Liver (tissue), 9 donors: ENCODE measurements around the gene SRSF5. TPM values are rescaled to one million over a fixed set of nuclear protein-coding genes. Genes with fewer than 3 reads are reported as not detected.
A peak's percentile ranks its signal among the peaks of the same experiment; 100 is the strongest.
"Not testable (repeated sequence)": the region's sequence is repeated elsewhere in the genome, so short reads cannot be mapped to it uniquely, and the experiment has no call there.

Experiments used
- DNase-seq: peaks from one replicate; pipeline ENCODE4 v3.0.0-alpha.2; 2017; ENCODE audit warnings: low spot score
- H3K27ac ChIP-seq, 2 donors: one replicate each; pipeline ENCODE4 v1.7.0; 2013; ENCODE audit warnings: inconsistent platforms in 2 of 2, low read length in 2 of 2, control low read depth in 1 of 2, low read depth in 1 of 2, mild to moderate bottlenecking in 1 of 2
- H3K27me3 ChIP-seq, 4 donors: one replicate each; pipeline versions ENCODE4 v1.6.1 to v1.7.0; 2013; ENCODE audit warnings: low read length in 3 of 4, inconsistent platforms in 1 of 4, mild to moderate bottlenecking in 1 of 4, moderate library complexity in 1 of 4; ENCODE audit not compliant: control insufficient read depth in 4 of 4, insufficient read depth in 4 of 4
- H3K36me3 ChIP-seq, 4 donors: one replicate each; pipeline versions ENCODE4 v1.6.1 to v1.7.0; 2013; ENCODE audit warnings: low read length in 3 of 4, mild to moderate bottlenecking in 3 of 4, low read depth in 1 of 4, moderate library complexity in 1 of 4; ENCODE audit not compliant: control insufficient read depth in 4 of 4, insufficient read depth in 3 of 4
- H3K4me1 ChIP-seq, 4 donors: one replicate each; pipeline versions ENCODE4 v1.6.1 to v1.7.0; 2013; ENCODE audit warnings: low read length in 3 of 4, mild to moderate bottlenecking in 3 of 4, moderate library complexity in 1 of 4; ENCODE audit not compliant: control insufficient read depth in 4 of 4, insufficient read depth in 4 of 4
- H3K4me3 ChIP-seq, 3 donors: one replicate each; pipeline versions ENCODE4 v1.6.1 to v1.7.0; 2013; ENCODE audit warnings: low read length in 3 of 3, control low read depth in 1 of 3, low read depth in 1 of 3, mild to moderate bottlenecking in 1 of 3
- H3K9ac ChIP-seq, 2 donors: one replicate each; pipeline ENCODE4 v1.7.0; 2013; ENCODE audit warnings: low read length in 2 of 2, mild to moderate bottlenecking in 2 of 2, moderate library complexity in 2 of 2, control low read depth in 1 of 2, low read depth in 1 of 2
- H3K9me3 ChIP-seq, 4 donors: one replicate each; pipeline versions ENCODE4 v1.6.1 to v1.7.0; 2013; ENCODE audit warnings: low read length in 3 of 4; ENCODE audit not compliant: control insufficient read depth in 4 of 4
- ATF3 ChIP-seq: IDR thresholded peaks from 2 replicates; pipeline ENCODE4 v1.6.1; 2016; ENCODE audit warnings: antibody characterized with exemption
- CTCF ChIP-seq: fragments of 150-350 bp; IDR thresholded peaks from 2 replicates; pipeline ENCODE4 v1.5.1; 2017; ENCODE audit warnings: improper control_type of control experiment, low read depth, low read length; ENCODE audit not compliant: missing input control
- EGR1 ChIP-seq, 2 donors: IDR thresholded peaks; 2 replicates each; pipeline ENCODE4 v1.6.1; 2016 to 2018; ENCODE audit warnings: antibody characterized with exemption in 2 of 2, low read depth in 2 of 2
- FOXA1 ChIP-seq: IDR thresholded peaks from 2 replicates; pipeline ENCODE4 v1.6.1; 2016; ENCODE audit warnings: antibody characterized with exemption
- FOXA2 ChIP-seq: IDR thresholded peaks from 2 replicates; pipeline ENCODE4 v1.6.1; 2016; ENCODE audit warnings: antibody characterized with exemption
- GABPA ChIP-seq, 2 donors: IDR thresholded peaks in 1 of 2; conservative IDR thresholded peaks in 1 of 2; 2 replicates each; pipeline ENCODE4 v1.6.1; 2016; ENCODE audit warnings: antibody characterized with exemption in 2 of 2, mild to moderate bottlenecking in 1 of 2, moderate library complexity in 1 of 2
- HNF4A ChIP-seq, 2 donors: conservative IDR thresholded peaks; 2 replicates each; pipeline ENCODE4 v1.6.1; 2016; ENCODE audit warnings: antibody characterized with exemption in 2 of 2, mild to moderate bottlenecking in 2 of 2
- HNF4G ChIP-seq: IDR thresholded peaks from 2 replicates; pipeline ENCODE4 v1.6.1; 2016; ENCODE audit warnings: antibody characterized with exemption
- JUND ChIP-seq, 2 donors: IDR thresholded peaks; 2 replicates each; pipeline ENCODE4 v1.6.1; 2016; ENCODE audit warnings: antibody characterized with exemption in 2 of 2
- MAX ChIP-seq: IDR thresholded peaks from 2 replicates; pipeline ENCODE4 v1.6.1; 2016; ENCODE audit warnings: antibody characterized with exemption
- NR2F2 ChIP-seq: IDR thresholded peaks from 2 replicates; pipeline ENCODE4 v1.6.1; 2016; ENCODE audit warnings: antibody characterized with exemption
- RAD21 ChIP-seq, 2 donors: IDR thresholded peaks; 2 replicates each; pipeline ENCODE4 v1.6.1; 2016; ENCODE audit warnings: antibody characterized with exemption in 2 of 2, mild to moderate bottlenecking in 2 of 2
- REST ChIP-seq: IDR thresholded peaks from 2 replicates; pipeline ENCODE4 v1.6.1; 2016; ENCODE audit warnings: antibody characterized with exemption, mild to moderate bottlenecking
- RXRA ChIP-seq, 2 donors: IDR thresholded peaks; 2 replicates each; pipeline ENCODE4 v1.6.1; 2017 to 2018; ENCODE audit warnings: antibody characterized with exemption in 2 of 2, mild to moderate bottlenecking in 1 of 2
- SP1 ChIP-seq: IDR thresholded peaks from 2 replicates; pipeline ENCODE4 v1.6.1; 2018; ENCODE audit warnings: antibody characterized with exemption, mild to moderate bottlenecking
- TAF1 ChIP-seq: conservative IDR thresholded peaks from 2 replicates; pipeline ENCODE4 v1.6.1; 2016; ENCODE audit warnings: antibody characterized with exemption, mild to moderate bottlenecking
- YY1 ChIP-seq: IDR thresholded peaks from 2 replicates; pipeline ENCODE4 v1.6.1; 2016; ENCODE audit warnings: antibody characterized with exemption, mild to moderate bottlenecking
- ZBTB33 ChIP-seq: IDR thresholded peaks from 2 replicates; pipeline ENCODE4 v1.6.1; 2016; ENCODE audit warnings: antibody characterized with exemption
- WGBS: extraction: QIAGEN DNeasy Blood & Tissue Kit; methylation state at CpG from one replicate; pipeline ENCODE4 v1.1.7; 2013; 5-methylcytosine and 5-hydroxymethylcytosine counted together
- polyA plus RNA-seq, 2 donors: library from polyadenylated mRNA; stranded (reverse) in 1 of 2; unstranded in 1 of 2; fragments of 200-250 nt in 1 of 2; fragments of >200 nt in 1 of 2; fragmentation: Nextera tagmentation in 1 of 2; extraction: Ambion mirVana in 1 of 2; gene quantifications; one replicate each; pipeline versions ENCODE4 v1.2.1 to v1.2.3, GENCODE V29; 2013 to 2015
- total RNA-seq, 2 donors: library from RNA; depleted of rRNA; stranded (reverse); fragments of >200 nt; gene quantifications; one replicate each; pipeline ENCODE4 v1.2.3, GENCODE V29; 2014
- donor health status: healthy.
- donor health status: healthy.
- donor health status: healthy.
- donor health status: healthy.
- donor health status: healthy.

The SRSF5 gene
- total RNA-seq = 100 to 1,000 TPM in 1 of 2 donors, 10 to 100 TPM in 1; 74.4 to 254 TPM
- 100 to 1,000 TPM in 1 of 2 donors, 10 to 100 TPM in 1; 89.7 to 205 TPM for polyA plus RNA-seq

- H3K27me3 ChIP-seq = no peaks in the 10 kb centered on the region
- peak; percentile 78 for TF ChIP-seq HNF4G
- no peak for TF ChIP-seq FOXA2
- peak; percentile 93 for TF ChIP-seq YY1
- peak; percentile 93 to 96 for TF ChIP-seq GABPA (IDR thresholded peaks at IDR 0.05 in 1 of 2, conservative IDR thresholded peaks at IDR 0.05 in 1 of 2)
- peak; percentile 52 to 67 for TF ChIP-seq JUND (IDR thresholded peaks at IDR 0.05)
- peak; percentile 74 for TF ChIP-seq NR2F2
- TF ChIP-seq REST = peak; percentile 85
- TF ChIP-seq SP1 = peak; percentile 92
- TF ChIP-seq CTCF = no peak
- peak; percentile 79 for TF ChIP-seq MAX
- peak; percentile 87 to 90 for TF ChIP-seq HNF4A (conservative IDR thresholded peaks at IDR 0.05)
- TF ChIP-seq EGR1 (IDR thresholded peaks at IDR 0.05; ENCODE audit: low read depth in 2 of 2) = peak in 1 of 2 donors; percentile 72
- TF ChIP-seq TAF1 = peak; percentile 98
- TF ChIP-seq FOXA1 = no peak
- peak; percentile 75 for TF ChIP-seq ATF3
- peak; percentile 68 to 83 for TF ChIP-seq RXRA (IDR thresholded peaks at IDR 0.05)
- no peak for TF ChIP-seq RAD21 (IDR thresholded peaks at IDR 0.05)
- TF ChIP-seq ZBTB33 = peak; percentile 97
- under 1% methylated on average over 31 of the region's 31 CpGs for WGBS
- H3K36me3 ChIP-seq = peaks cover 9 to 37% (median 35%) of the 10 kb centered on the region in 4 donors
- peak; percentile 97 for DNase-seq
- peaks cover 6 to 35% (median 24%) of the 10 kb centered on the region in 4 donors for H3K4me1 ChIP-seq
- peak within 1 kb of the TSS; percentile 97 to 100 for H3K27ac ChIP-seq
- H3K9me3 ChIP-seq = no peaks in the 10 kb centered on the region
- peak within 1 kb of the TSS; percentile 96 to 100 for H3K9ac ChIP-seq
- peak within 1 kb of the TSS; percentile 73 to 86 (median 77) for H3K4me3 ChIP-seq
These were observed at the start of gene SRSF5 for GRCh38 chr14:69766984-69767368. Gene SRSF5, plus strand, starts transcription at chr14:69767142. Its CDS starts 1,015 bp downstream, at chr14:69768157.

- not testable (repeated sequence) for H3K9me3 ChIP-seq
These were observed 48.3 kb upstream of the SRSF5 start for GRCh38 chr14:69718614-69719013.

More at GRCh38 chr14:69718614-69719013, 48.3 kb upstream of the SRSF5 start:
- peaks cover 0 to 10% (median 2%) of the 10 kb centered on the region in 4 donors for H3K4me1 ChIP-seq
- H3K36me3 ChIP-seq, H3K9ac ChIP-seq, H3K4me3 ChIP-seq, H3K27me3 ChIP-seq, DNase-seq, H3K27ac ChIP-seq: not testable (repeated sequence)
- 89% methylated on average over 2 of the region's 2 CpGs for WGBS
